Mammary epithelial cell (primary cell): ENCODE data around the gene PLA2G4E.

Experiments
- CTCF ChIP-seq, 2 donors: IDR thresholded peaks in 1 of 2; conservative IDR thresholded peaks in 1 of 2; 2 replicates each; pipeline ENCODE4 v1.5.1; 2011 to 2012; ENCODE audit warnings: inconsistent platforms in 2 of 2, low read length in 2 of 2, mild to moderate bottlenecking in 2 of 2, control low read depth in 1 of 2, low read depth in 1 of 2; ENCODE audit not compliant: insufficient read depth in 1 of 2; ENCODE audit errors: extremely low read depth in 1 of 2
- EZH2 ChIP-seq: IDR thresholded peaks from 2 replicates; pipeline ENCODE4 v1.6.1; 2012; ENCODE audit warnings: low read length, inconsistent platforms, borderline replicate concordance

- no peak for TF ChIP-seq CTCF (conservative IDR thresholded peaks at IDR 0.05 in 1 of 2, IDR thresholded peaks at IDR 0.05 in 1 of 2; ENCODE audit: extremely low read depth in 1 of 2, insufficient read depth in 1 of 2, low read depth in 1 of 2, low read length in 2 of 2)
- TF ChIP-seq EZH2 = no peak
These were observed 66.8 kb downstream of the PLA2G4E start for GRCh38 chr15:41954036-41954435.
